Calu3 (cell line): Measurements from ENCODE around the gene TMEM8B. TPM values are rescaled to one million over a fixed set of nuclear protein-coding genes. Genes with fewer than 3 reads are reported as not detected.

Source experiments
- BruUV-seq: library from RNA; stranded (reverse); fragments of 400-500 nt; replicated peaks from 2 replicates; lab custom pipeline; 2021; lab: Mats Ljungman, UMichigan
- CTCF ChIA-PET: fragments of 300-600 bp; sonication (Branson Sonifier 250); formaldehyde crosslinking; loops from one replicate; lab custom pipeline; 2022; ENCODE audit warnings: antibody characterized with exemption; lab: Charles Lee
- DNase-seq: peaks from one replicate; pipeline ENCODE4 v3.0.0; 2022
- H3K27ac Mint-ChIP-seq: one replicate; pipeline ENCODE4 v1.8.0; 2022; ENCODE audit warnings: mixed read lengths; ENCODE audit not compliant: unreplicated experiment
- H3K27me3 Mint-ChIP-seq: one replicate; pipeline ENCODE4 v1.8.0; 2022; ENCODE audit warnings: mixed read lengths; ENCODE audit not compliant: unreplicated experiment
- H3K36me3 Mint-ChIP-seq: one replicate; pipeline ENCODE4 v1.8.0; 2022; ENCODE audit warnings: mild to moderate bottlenecking, moderate library complexity, mixed read lengths; ENCODE audit not compliant: insufficient read depth, unreplicated experiment
- H3K4me1 Mint-ChIP-seq: one replicate; pipeline ENCODE4 v1.8.0; 2022; ENCODE audit warnings: mild to moderate bottlenecking, low read depth, mixed read lengths; ENCODE audit not compliant: unreplicated experiment
- H3K4me3 Mint-ChIP-seq: one replicate; pipeline ENCODE4 v1.8.0; 2022; ENCODE audit warnings: mild to moderate bottlenecking, low read depth, moderate library complexity, mixed read lengths; ENCODE audit not compliant: unreplicated experiment
- H3K9me3 Mint-ChIP-seq: one replicate; pipeline ENCODE4 v1.8.0; 2022; ENCODE audit warnings: low read depth, mixed read lengths; ENCODE audit not compliant: unreplicated experiment
- CTCF ChIP-seq: fragments of 200-600 bp; IDR thresholded peaks from one replicate; pipeline ENCODE4 v1.8.0; 2022; ENCODE audit warnings: antibody characterized with exemption; ENCODE audit not compliant: unreplicated experiment
- intact Hi-C: fragments of 100-400 bp; cut with micrococcal nuclease; formaldehyde crosslinking; loops from one replicate; pipeline ENCODE4 v1.10.0; 2022; ENCODE audit not compliant: unreplicated experiment
- total RNA-seq: library from RNA; stranded (reverse); gene quantifications from 2 replicates; pipeline ENCODE4 v1.2.3, GENCODE V29; 2022

TMEM8B gene
- total RNA-seq, 1 experiment from 2014 or later: 2.5 TPM

GRCh38 chr9:35908504-35909125 lies 79.6 kb downstream of the TMEM8B start:
- BruUV-seq: no TSS peak
- H3K4me3 Mint-ChIP-seq: no peak overlapping the region
- peaks cover 54% of the 10 kb centered on the region for H3K4me1 Mint-ChIP-seq
- no peaks in the 10 kb centered on the region for H3K36me3 Mint-ChIP-seq
- no peaks in the 10 kb centered on the region for H3K27me3 Mint-ChIP-seq
- DNase-seq: no peak
- no peak for TF ChIP-seq CTCF
- H3K9me3 Mint-ChIP-seq: no peaks in the 10 kb centered on the region
- CTCF ChIA-PET: no interaction called here
- intact Hi-C loops: no loop called here
- H3K27ac Mint-ChIP-seq: peak overlapping the region; percentile 50

- peaks cover 54% of the 10 kb centered on the region for H3K4me1 Mint-ChIP-seq
- H3K27ac Mint-ChIP-seq: peak within 1 kb of the TSS; percentile 50
- no peaks in the 10 kb centered on the region for H3K9me3 Mint-ChIP-seq
- no peaks in the 10 kb centered on the region for H3K36me3 Mint-ChIP-seq
- no peak for DNase-seq
- intact Hi-C loops: no loop called here
- no peaks in the 10 kb centered on the region for H3K27me3 Mint-ChIP-seq
- H3K4me3 Mint-ChIP-seq: no peak within 1 kb of the TSS
- BruUV-seq: no TSS peak
- TF ChIP-seq CTCF: no peak
- CTCF ChIA-PET: no interaction called here
Observed at GRCh38 chr9:35909274-35909673, 80.2 kb downstream of the TMEM8B start, which contains the start of gene SPAAR. SPAAR (plus strand) TSS chr9:35909490; CDS start chr9:35910464, 974 bp downstream.

- TF ChIP-seq CTCF: no peak
- no peaks in the 10 kb centered on the region for H3K9me3 Mint-ChIP-seq
- H3K4me3 Mint-ChIP-seq: no peak overlapping the region
- H3K27me3 Mint-ChIP-seq: no peaks in the 10 kb centered on the region
- no peak for DNase-seq
- H3K4me1 Mint-ChIP-seq: peaks cover 48% of the 10 kb centered on the region
- BruUV-seq: no TSS peak
- intact Hi-C loops: no loop called here
- H3K36me3 Mint-ChIP-seq: no peaks in the 10 kb centered on the region
- CTCF ChIA-PET: no interaction called here
- H3K27ac Mint-ChIP-seq: no peak overlapping the region
Observed at GRCh38 chr9:35909687-35910612, 80.9 kb downstream of the TMEM8B start.

GRCh38 chr9:35910613-35911359 lies 81.8 kb downstream of the TMEM8B start:
- no peaks in the 10 kb centered on the region for H3K36me3 Mint-ChIP-seq
- DNase-seq: peak; percentile 63
- peak; percentile 41 for TF ChIP-seq CTCF
- no peak overlapping the region for H3K4me3 Mint-ChIP-seq
- CTCF ChIA-PET: interaction anchor here (1.3 kb wide), 1 partner anchor 120 kb away, joined by 3 read pairs; no protein-coding TSS in a partner anchor
- H3K27ac Mint-ChIP-seq: no peak overlapping the region
- no TSS peak for BruUV-seq
- peaks cover 40% of the 10 kb centered on the region for H3K4me1 Mint-ChIP-seq
- intact Hi-C loops: no loop called here
- H3K27me3 Mint-ChIP-seq: no peaks in the 10 kb centered on the region
- no peaks in the 10 kb centered on the region for H3K9me3 Mint-ChIP-seq
